Natural killer cell treated with Interleukin-12 subunit alpha and Interleukin-12 subunit beta and Interleukin-15 and Interleukin-18, amount 100 ng/mL, for 72 hours (primary cell): ENCODE measurements around the gene LRRC25. TPM values are rescaled to one million over a fixed set of nuclear protein-coding genes. Genes with fewer than 3 reads are reported as not detected.
"Not testable (repeated sequence)": the region's sequence is repeated elsewhere in the genome, so short reads cannot be mapped to it uniquely, and the experiment has no call there.

Source experiments
- ATAC-seq, 2 donors: fragments of 150-1000 bp; cut with Tn5 transposase in 1 of 2; sonication (Bioruptor Pico), chemical (Tn5 transposase) in 1 of 2; 2 replicates each; pipeline ENCODE4 v1.10.0; 2021
- DNase-seq: peaks from one replicate; pipeline ENCODE4 v3.0.0; 2022; ENCODE audit warnings: low spot score
- H3K27ac Mint-ChIP-seq, 2 donors: 1 replicate in 1 of 2; 2 replicates in 1 of 2; pipeline ENCODE4 v1.8.0; 2022; ENCODE audit warnings: mixed read lengths in 2 of 2, mild to moderate bottlenecking in 1 of 2, moderate library complexity in 1 of 2
- H3K27me3 Mint-ChIP-seq, 2 donors: 1 replicate in 1 of 2; 2 replicates in 1 of 2; pipeline ENCODE4 v1.8.0; 2022; ENCODE audit warnings: mixed read lengths in 2 of 2
- H3K36me3 Mint-ChIP-seq: one replicate; pipeline ENCODE4 v1.8.0; 2022; ENCODE audit warnings: mixed read lengths
- H3K4me1 Mint-ChIP-seq, 2 donors: 1 replicate in 1 of 2; 2 replicates in 1 of 2; pipeline ENCODE4 v1.8.0; 2022; ENCODE audit warnings: low read depth in 2 of 2, mixed read lengths in 2 of 2, mild to moderate bottlenecking in 1 of 2
- H3K4me3 Mint-ChIP-seq: one replicate; pipeline ENCODE4 v1.8.0; 2022; ENCODE audit warnings: mixed read lengths
- H3K9me3 Mint-ChIP-seq: 2 replicates; pipeline ENCODE4 v1.8.0; 2022; ENCODE audit warnings: mixed read lengths
- total RNA-seq, 2 donors: library from RNA; stranded (reverse); gene quantifications; one replicate each; pipeline ENCODE4 v1.2.3, GENCODE V29; 2022

Gene LRRC25
- total RNA-seq, 2 donors from 2014 or later, result not detected

DNA sequence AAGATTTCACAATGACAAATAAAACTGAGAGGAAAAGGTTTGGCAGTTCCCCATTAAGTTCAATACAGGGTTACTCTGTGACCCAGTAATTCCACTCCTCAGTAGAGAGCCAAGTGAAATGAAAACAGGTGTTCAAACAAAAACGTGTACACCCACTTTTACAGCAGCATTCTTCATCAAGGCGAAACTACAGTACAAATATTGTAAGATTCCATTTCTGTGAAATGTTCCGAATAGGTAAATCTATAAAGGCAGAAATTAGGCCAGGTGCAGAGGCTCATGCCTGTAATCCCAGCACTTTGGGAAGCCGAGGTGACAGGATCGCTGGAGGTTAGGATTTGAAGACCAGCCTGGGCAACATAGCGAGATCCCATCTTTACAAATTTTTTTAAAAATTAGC lies 20.4 kb downstream of the LRRC25 start:
- H3K27ac Mint-ChIP-seq, result peak overlapping the region in 1 of 2 donors; percentile 66
- no peak overlapping the region for H3K4me3 Mint-ChIP-seq
- no peaks in the 10 kb centered on the region for H3K36me3 Mint-ChIP-seq
- H3K9me3 Mint-ChIP-seq, result no peaks in the 10 kb centered on the region
- no peaks in the 10 kb centered on the region for H3K27me3 Mint-ChIP-seq
- no peak for ATAC-seq
- peaks cover 13 to 17% of the 10 kb centered on the region in 2 donors for H3K4me1 Mint-ChIP-seq
- DNase-seq, result no peak

DNA sequence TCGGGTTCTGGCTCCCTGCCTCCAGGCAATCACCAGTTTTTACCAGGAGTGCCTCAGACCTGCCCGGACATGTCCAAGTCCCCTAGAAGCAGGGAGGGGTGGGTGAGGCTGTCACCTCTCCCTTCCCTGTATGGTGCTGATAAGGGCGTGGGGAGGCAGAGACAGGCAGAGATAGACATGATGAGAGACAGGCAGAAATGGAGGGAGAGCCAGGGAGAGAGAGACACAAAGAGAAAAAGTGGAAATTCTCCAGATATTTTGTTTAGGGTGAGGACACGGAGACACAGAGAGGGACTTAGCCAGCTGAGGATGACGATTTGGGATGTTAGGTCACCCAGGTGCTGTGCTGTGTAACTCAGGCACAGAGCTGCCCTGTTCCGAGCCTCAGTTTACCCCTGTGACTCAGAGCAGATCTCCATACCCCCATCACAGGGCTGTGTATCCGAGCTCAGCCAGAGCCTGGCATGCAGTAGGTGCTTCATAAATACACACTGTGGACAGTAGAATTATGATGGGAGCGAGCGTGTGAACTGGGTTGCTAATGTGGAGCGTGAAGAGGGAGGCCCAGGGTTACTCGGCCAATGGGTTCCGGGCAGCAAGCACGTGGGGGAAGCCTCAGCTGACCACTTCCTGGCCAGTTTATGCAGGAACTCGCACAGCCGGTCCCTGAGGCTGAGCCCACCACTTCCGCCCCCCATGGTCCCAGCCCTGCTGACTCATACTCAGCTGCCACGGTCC lies 23.4 kb downstream of the LRRC25 start:
- Mint-ChIP-seq H3K4me1 (peaks cover 13% of the 10 kb centered on the region in 2 donors), H3K9me3 (no peaks in the 10 kb centered on the region), H3K27ac (peak overlapping the region; percentile 85 to 96), H3K36me3 (no peaks in the 10 kb centered on the region), H3K4me3 (peak overlapping the region; percentile 77), H3K27me3 (no peaks in the 10 kb centered on the region)
- peak; percentile 98 to 100 for ATAC-seq
- DNase-seq, result peak; percentile 97

DNA sequence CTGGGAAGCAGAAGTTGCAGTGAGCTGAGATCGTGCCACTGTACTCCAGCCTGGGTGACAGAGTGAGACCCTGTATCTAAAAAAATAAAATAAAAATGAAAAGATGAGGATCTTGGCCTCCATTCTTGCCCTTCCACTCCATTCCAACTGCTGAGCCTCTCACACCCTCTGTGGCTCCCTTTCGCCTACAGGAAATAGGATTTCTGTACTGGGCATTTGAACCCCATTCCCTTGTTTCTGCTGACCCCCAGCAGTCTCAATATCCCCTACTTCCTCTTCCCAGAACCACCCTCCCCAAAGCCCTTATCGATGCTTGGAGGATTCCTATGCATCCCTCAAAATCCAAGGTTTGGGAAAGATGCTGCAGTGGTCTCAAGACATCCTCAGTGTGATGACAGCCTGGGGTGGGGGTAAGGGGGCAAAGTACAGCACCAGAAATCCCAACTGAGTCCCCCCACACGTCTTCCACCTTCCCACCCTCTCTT lies 24.0 kb downstream of the LRRC25 start:
- Mint-ChIP-seq H3K4me1 (peaks cover 13% of the 10 kb centered on the region in 2 donors), H3K4me3 (peak overlapping the region; percentile 77), H3K27ac (peak overlapping the region; percentile 85 to 96), H3K27me3 (no peaks in the 10 kb centered on the region), H3K36me3 (no peaks in the 10 kb centered on the region), H3K9me3 (no peaks in the 10 kb centered on the region)
- no peak for ATAC-seq
- no peak for DNase-seq

DNA sequence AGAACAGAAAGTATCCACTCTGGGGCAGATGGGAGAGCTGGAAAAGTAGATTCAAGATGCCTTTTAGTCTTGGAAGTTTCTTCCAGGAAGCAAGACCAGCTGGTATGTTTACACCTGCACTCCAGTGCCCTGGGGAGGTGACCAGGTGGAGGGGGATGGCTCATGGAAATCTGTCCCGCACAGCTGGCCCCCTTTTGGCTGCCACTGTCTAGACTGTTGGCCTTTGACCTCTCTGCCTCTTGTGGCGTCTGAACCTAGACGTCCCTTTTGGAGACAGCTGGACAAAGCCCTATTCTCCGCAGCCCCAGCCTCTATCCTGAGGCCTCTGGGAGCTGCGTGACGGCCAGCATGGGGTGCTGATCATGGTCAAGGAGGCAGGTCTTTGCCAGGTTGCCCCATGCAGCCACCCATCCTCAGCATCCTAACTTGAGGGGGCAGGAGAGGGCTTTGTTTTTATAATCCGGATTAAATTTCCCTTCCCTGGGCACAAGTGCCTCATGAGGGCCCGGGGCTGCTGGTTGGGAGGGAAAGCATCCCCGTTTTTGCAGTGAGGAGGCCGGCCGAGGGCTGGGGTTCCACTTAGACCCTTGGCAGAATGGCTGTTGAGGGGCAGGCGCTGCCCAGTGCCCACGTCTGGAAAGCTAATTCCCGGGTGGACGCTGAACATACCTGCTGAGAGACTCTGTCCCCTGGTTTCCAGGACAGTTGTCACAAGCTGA lies 28.8 kb downstream of the LRRC25 start:
- no peak overlapping the region for H3K27ac Mint-ChIP-seq
- ATAC-seq (no peak), DNase-seq (no peak)
- H3K4me3 Mint-ChIP-seq, result no peak overlapping the region
- no peaks in the 10 kb centered on the region for H3K27me3 Mint-ChIP-seq
- peaks cover 4 to 18% of the 10 kb centered on the region in 2 donors for H3K4me1 Mint-ChIP-seq
- no peaks in the 10 kb centered on the region for H3K9me3 Mint-ChIP-seq
- H3K36me3 Mint-ChIP-seq, result no peaks in the 10 kb centered on the region

DNA sequence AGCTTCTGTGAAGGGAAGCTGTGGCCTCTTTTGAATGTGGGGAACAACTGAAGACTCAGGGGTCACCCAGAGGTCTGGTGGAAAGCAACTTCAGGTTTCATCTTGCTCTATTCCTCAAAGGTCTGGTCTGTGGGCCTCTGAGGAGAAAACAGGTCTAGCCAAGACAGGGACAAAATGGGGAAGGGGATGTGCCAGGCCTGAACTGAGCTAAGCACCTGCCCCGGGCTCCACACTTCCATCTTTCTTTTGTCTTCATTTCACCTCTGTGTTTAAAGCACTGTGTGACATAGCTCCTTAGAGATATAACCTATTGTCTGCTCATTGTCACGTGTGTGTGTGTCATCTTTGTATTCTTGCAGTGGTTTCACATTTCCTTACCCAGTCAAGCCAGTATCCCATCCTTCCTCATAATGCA lies 31.4 kb downstream of the LRRC25 start:
- Mint-ChIP-seq H3K9me3 (no peaks in the 10 kb centered on the region), H3K27ac (peak overlapping the region in 1 of 2 donors; percentile 64), H3K4me1 (peaks cover 0 to 19% of the 10 kb centered on the region in 2 donors), H3K4me3 (no peak overlapping the region), H3K27me3 (no peaks in the 10 kb centered on the region), H3K36me3 (no peaks in the 10 kb centered on the region)
- ATAC-seq (no peak), DNase-seq (no peak)

DNA sequence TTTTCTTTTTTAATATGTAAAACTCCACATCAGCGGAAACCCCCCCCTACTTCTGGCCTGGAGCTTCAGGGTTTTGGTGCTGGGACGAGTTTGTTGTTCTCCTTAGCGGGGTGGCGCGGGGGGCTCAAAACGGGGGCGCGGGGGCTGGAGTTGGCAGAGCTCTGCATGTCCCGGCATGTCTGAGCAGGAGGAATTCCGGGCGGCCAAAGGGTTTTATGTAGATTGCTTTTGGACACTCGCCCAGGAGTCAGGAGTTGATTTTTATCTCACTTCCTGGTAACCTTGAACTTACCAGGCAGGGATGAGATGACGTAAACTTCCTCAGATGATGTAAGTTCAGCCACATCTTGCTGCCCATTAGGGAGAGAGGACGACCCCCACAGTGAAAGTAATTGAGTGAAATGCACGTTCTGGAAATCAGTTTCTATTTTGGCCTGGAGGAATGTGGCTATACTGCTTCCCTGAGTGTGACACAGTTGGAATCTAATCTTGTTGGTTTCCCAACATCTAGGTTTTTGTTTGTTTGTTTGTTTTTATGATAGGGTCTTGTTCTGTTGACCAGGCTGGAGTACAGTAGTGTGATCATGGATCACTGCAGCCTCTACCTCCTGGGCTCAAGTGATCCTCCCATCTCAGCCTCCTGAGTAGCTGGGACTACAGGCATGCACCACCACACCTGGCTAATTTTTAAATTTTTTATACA lies 32.4 kb downstream of the LRRC25 start:
- Mint-ChIP-seq H3K27ac (peak overlapping the region; percentile 12 to 83), H3K27me3 (no peaks in the 10 kb centered on the region), H3K9me3 (no peaks in the 10 kb centered on the region), H3K4me3 (no peak overlapping the region), H3K36me3 (no peaks in the 10 kb centered on the region), H3K4me1 (peaks cover 0 to 19% of the 10 kb centered on the region in 2 donors)
- ATAC-seq, result peak in 1 of 2 donors; percentile 52
- DNase-seq, result no peak

DNA sequence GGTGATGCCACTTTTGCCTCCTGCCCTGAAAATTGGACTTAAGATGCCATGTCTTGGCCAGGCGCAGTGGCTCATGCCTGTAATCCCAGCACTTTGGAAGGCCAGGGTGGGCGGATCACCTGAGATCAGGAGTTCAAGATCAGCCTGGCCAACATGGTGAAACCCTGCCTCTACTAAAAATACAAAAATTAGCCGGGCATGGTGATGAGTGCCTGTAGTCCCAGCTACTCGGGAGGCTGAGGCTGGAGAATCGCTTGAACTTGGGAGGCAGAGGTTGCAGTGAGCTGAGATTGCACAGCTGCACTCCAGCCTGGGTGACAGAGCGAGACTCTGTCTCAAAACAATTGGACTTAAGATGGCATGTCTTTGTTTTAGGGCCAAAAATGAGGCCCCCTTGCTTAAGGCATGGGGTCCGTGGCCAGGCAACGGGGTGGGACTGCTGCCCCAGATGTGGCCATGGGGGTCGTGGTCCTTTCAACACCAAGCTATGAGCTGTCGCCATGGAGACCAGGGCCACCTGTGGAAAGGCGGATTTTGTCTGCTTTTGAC lies 33.1 kb downstream of the LRRC25 start:
- H3K36me3 Mint-ChIP-seq, DNase-seq, H3K9me3 Mint-ChIP-seq, ATAC-seq, H3K4me3 Mint-ChIP-seq, H3K27me3 Mint-ChIP-seq: not testable (repeated sequence)
- H3K27ac Mint-ChIP-seq, result peak overlapping the region in 1 of 2 donors; percentile 83
- H3K4me1 Mint-ChIP-seq, result peaks cover 0 to 19% of the 10 kb centered on the region in 2 donors

DNA sequence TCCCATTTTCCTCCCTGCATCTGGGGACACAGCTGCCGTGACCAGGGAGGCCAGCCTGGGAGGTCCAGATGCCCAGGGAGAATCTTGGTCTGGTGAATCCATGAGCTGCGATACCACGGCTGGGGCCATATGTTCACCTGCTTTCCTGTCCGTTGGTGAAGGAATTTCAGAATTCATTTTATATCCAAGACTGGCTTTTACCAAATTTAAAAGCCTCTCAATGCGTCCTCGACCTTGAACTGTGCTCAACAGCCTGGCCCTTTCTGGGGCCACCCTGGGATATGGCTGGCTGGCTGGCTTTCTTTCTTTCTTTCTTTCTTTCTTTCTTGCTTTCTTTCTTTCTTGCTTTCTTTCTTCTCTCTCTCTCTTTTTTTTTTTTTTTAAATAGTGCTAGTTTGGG lies 33.6 kb downstream of the LRRC25 start:
- DNase-seq (no peak), ATAC-seq (no peak)
- no peaks in the 10 kb centered on the region for H3K27me3 Mint-ChIP-seq
- H3K9me3 Mint-ChIP-seq, result no peaks in the 10 kb centered on the region
- peaks cover 6% of the 10 kb centered on the region for H3K36me3 Mint-ChIP-seq
- no peak overlapping the region for H3K4me3 Mint-ChIP-seq
- peak overlapping the region in 1 of 2 donors; percentile 54 for H3K27ac Mint-ChIP-seq
- H3K4me1 Mint-ChIP-seq, result peaks cover 0 to 19% of the 10 kb centered on the region in 2 donors

DNA sequence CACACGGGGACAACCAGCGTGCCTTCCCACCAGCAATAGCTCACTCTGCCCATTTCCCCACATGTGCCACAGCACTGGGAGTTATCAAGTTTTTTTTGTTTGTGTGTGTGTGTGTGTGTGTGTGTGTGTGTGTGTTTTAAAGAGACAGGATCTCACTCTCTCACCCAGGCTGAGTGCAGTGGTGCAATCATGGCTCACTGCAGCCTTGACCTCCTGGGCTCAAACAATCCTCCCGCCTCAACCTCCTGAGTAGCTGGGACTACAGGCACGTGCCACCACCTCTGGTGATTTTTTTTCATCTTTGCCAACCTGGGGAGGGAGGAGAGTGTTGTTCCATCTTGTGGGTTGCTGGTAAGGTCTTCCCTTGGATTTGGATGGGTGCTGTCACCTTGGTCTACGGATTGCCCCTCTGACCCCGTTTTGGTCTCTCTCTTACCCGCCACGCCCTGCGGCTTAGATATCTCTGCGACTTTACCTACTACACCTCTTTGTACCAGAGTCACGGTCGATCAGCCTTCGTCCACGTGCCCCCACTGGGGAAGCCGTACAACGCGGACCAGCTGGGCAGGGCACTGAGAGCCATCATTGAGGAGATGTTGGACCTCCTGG lies 34.4 kb downstream of the LRRC25 start:
- ATAC-seq, result no peak
- Mint-ChIP-seq H3K36me3 (peaks cover 6% of the 10 kb centered on the region), H3K27ac (peak overlapping the region in 1 of 2 donors; percentile 54)

DNA sequence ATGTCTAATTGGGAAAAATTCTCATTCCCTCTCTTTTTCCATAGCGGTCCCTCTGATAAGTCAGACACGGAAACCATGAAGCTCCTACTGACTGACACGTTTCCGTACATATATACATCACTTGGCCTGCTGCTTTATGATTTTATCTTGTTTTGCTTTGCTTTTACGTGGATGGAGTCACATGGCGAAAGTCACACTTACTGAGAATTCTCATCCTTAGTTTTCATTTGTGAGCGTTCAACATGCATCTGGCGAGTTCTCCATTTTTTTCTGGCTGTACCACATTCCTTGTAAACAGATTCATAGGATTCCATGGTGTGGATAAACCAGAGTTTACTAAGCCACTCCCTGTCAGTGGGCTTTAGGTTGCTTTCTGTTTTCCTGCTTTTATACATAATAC lies 35.8 kb downstream of the LRRC25 start:
- Mint-ChIP-seq H3K27me3 (no peaks in the 10 kb centered on the region), H3K36me3 (peaks cover 6% of the 10 kb centered on the region), H3K4me1 (peaks cover 0 to 15% of the 10 kb centered on the region in 2 donors), H3K4me3 (no peak overlapping the region), H3K27ac (no peak overlapping the region), H3K9me3 (no peaks in the 10 kb centered on the region)
- no peak for ATAC-seq
- DNase-seq, result no peak

More for the DNA sequence above, 34.4 kb downstream of the LRRC25 start:
- H3K4me1 Mint-ChIP-seq, result peaks cover 0 to 19% of the 10 kb centered on the region in 2 donors
- H3K4me3 Mint-ChIP-seq, result no peak overlapping the region
- H3K9me3 Mint-ChIP-seq, result no peaks in the 10 kb centered on the region
- H3K27me3 Mint-ChIP-seq, result no peaks in the 10 kb centered on the region
- DNase-seq, result no peak

DNA sequence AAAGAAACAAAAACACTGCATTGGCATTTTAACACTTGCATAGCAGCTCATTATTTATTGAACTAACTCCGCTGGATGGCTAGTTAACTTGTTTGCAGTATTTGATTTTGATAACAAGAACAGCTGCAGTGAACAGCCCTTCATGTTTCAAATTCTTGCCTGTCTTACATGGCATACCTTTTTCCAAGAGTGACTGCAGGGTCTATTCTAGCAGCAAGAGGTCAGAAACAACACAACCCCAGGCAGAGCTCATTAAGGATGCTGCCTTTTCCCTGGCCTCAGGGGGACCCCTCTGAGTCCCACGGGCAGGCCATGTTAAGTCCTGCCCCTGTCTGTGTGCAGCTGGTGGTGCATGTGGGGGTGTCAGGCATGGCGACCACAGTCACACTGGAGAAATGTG lies 40.4 kb downstream of the LRRC25 start:
- H3K9me3 Mint-ChIP-seq, result no peaks in the 10 kb centered on the region
- no peak overlapping the region for H3K27ac Mint-ChIP-seq
- no peak for DNase-seq
- H3K27me3 Mint-ChIP-seq, result no peaks in the 10 kb centered on the region
- ATAC-seq, result no peak
- H3K36me3 Mint-ChIP-seq, result peaks cover 6% of the 10 kb centered on the region
- peaks cover 0 to 8% of the 10 kb centered on the region in 2 donors for H3K4me1 Mint-ChIP-seq
- no peak overlapping the region for H3K4me3 Mint-ChIP-seq

DNA sequence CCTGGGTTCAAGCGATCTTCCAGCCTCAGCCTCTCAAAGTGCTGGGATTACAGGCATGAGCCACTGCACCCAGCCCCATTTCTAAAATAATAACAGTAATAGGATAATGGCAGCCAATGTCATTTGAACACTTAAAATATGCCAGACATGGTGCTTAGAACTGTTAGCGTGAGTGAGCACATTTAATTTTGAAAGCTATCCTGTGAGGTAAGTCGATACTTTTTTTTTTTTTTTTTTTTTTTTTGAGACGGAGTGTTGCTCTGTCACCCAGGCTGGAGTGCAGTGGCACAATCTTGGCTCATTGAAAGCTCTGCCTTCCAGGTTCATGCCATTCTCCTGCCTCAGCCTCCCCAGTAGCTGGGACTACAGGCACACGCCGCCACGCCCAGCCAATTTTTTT lies 42.7 kb downstream of the LRRC25 start:
- H3K27ac Mint-ChIP-seq, ATAC-seq, H3K9me3 Mint-ChIP-seq, H3K27me3 Mint-ChIP-seq, H3K4me1 Mint-ChIP-seq, DNase-seq, H3K4me3 Mint-ChIP-seq, H3K36me3 Mint-ChIP-seq: not testable (repeated sequence)

DNA sequence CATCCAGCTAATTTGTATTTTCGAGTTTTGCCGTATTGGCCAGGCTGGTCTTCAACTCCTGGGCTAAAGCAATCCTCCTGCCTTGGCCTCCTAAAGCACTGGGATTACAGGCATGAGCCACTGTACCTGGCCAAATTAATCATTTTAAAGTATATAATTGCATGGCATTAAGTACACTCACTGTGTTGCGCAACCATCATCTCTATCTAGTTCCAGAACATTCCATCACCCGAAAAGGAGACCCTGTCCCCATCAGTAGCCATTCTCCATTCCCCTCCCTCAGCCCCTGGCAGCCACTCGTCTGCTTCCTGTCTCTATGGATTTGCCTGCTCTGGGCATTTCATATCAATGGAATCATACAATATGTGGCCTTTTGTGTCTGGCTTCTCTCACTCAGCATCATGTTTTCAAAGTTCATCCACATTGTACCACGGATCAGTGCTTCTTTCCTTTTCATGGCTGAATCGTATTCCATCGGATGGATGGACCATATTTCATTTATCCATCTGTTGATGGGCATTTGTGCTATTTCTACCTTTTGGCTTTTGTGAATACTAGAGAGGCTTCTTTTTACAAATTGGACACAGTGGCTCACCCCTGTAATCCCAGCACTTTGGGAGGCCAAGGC lies 43.9 kb downstream of the LRRC25 start:
- H3K4me1 Mint-ChIP-seq, result peaks cover 0 to 8% of the 10 kb centered on the region in 2 donors
- no peak overlapping the region for H3K4me3 Mint-ChIP-seq

More for the DNA sequence above, 43.9 kb downstream of the LRRC25 start:
- Mint-ChIP-seq H3K36me3 (no peaks in the 10 kb centered on the region), H3K27me3 (no peaks in the 10 kb centered on the region), H3K9me3 (no peaks in the 10 kb centered on the region), H3K27ac (peak overlapping the region in 1 of 2 donors; percentile 53)
- DNase-seq (no peak), ATAC-seq (no peak)
